Measurements from ENCODE around the gene ATG2B.

DNA sequence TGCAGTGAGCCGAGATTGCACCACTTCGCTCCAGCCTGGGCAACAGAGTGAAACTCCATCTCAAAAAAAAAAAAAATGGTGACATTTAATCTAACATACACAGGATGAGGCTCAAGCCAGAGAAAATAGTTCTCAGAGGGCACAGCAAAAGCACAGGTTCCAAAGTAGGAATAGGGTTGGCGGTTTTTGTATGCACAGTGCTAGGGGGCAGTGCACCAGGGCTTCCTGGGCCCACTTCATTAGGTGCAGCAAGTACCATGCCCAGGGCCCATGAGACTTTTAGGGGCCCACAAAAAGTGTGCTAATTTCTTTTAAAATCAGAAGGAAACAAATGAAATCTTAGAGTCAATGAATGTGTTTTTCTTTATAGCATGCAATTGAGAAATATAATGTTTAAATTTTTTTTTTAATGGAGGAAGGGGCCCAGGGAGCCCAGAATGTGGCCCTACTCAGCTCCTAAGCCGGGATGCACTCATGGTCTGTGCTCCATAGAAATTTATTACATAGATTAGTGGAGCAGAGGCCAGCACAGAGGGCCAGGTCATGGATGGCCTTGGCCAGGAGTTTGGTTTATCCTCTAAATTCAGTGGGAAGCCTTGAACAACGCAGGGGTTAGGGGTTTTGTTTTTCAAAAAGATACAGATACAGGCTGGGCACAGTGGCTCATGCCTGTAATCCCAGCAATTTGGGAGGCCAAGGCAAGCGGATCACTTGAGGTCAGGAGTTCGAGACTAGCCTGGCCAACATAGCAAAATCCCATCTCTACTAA lies 31.1 kb upstream of the ATG2B start:
- no peak for TF ChIP-seq ZBTB4 (CRISPR knock-in tag; IDR thresholded peaks at IDR 0.05)
- no peak for TF ChIP-seq BRCA1 (IDR thresholded peaks at IDR 0.05; ENCODE audit: low read depth, low read length)
- TF ChIP-seq, protein P1, sequence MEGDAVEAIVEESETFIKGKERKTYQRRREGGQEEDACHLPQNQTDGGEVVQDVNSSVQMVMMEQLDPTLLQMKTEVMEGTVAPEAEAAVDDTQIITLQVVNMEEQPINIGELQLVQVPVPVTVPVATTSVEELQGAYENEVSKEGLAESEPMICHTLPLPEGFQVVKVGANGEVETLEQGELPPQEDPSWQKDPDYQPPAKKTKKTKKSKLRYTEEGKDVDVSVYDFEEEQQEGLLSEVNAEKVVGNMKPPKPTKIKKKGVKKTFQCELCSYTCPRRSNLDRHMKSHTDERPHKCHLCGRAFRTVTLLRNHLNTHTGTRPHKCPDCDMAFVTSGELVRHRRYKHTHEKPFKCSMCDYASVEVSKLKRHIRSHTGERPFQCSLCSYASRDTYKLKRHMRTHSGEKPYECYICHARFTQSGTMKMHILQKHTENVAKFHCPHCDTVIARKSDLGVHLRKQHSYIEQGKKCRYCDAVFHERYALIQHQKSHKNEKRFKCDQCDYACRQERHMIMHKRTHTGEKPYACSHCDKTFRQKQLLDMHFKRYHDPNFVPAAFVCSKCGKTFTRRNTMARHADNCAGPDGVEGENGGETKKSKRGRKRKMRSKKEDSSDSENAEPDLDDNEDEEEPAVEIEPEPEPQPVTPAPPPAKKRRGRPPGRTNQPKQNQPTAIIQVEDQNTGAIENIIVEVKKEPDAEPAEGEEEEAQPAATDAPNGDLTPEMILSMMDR (IDR thresholded peaks at IDR 0.05 in 2 of 3, conservative IDR thresholded peaks at IDR 0.05 in 1 of 3; ENCODE audit: control insufficient read depth in 2 of 3, extremely low read depth in 1 of 3, insufficient read depth in 1 of 3, low read depth in 3 of 3, low read length in 3 of 3): no peak
